Melanocyte of skin (primary cell): ENCODE results near the gene DHX34. TPM values are rescaled to one million over a fixed set of nuclear protein-coding genes. Genes with fewer than 3 reads are reported as not detected.

Experiments used
- total RNA-seq, 2 donors: library from RNA; depleted of rRNA; stranded (reverse); fragments of >200 nt; gene quantifications; 2 replicates each; pipeline ENCODE4 v1.2.3, GENCODE V29; 2012

Gene DHX34, protein sequence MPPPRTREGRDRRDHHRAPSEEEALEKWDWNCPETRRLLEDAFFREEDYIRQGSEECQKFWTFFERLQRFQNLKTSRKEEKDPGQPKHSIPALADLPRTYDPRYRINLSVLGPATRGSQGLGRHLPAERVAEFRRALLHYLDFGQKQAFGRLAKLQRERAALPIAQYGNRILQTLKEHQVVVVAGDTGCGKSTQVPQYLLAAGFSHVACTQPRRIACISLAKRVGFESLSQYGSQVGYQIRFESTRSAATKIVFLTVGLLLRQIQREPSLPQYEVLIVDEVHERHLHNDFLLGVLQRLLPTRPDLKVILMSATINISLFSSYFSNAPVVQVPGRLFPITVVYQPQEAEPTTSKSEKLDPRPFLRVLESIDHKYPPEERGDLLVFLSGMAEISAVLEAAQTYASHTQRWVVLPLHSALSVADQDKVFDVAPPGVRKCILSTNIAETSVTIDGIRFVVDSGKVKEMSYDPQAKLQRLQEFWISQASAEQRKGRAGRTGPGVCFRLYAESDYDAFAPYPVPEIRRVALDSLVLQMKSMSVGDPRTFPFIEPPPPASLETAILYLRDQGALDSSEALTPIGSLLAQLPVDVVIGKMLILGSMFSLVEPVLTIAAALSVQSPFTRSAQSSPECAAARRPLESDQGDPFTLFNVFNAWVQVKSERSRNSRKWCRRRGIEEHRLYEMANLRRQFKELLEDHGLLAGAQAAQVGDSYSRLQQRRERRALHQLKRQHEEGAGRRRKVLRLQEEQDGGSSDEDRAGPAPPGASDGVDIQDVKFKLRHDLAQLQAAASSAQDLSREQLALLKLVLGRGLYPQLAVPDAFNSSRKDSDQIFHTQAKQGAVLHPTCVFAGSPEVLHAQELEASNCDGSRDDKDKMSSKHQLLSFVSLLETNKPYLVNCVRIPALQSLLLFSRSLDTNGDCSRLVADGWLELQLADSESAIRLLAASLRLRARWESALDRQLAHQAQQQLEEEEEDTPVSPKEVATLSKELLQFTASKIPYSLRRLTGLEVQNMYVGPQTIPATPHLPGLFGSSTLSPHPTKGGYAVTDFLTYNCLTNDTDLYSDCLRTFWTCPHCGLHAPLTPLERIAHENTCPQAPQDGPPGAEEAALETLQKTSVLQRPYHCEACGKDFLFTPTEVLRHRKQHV
- total RNA-seq, result 10 to 100 TPM; 11.0 to 15.3 TPM

DNA sequence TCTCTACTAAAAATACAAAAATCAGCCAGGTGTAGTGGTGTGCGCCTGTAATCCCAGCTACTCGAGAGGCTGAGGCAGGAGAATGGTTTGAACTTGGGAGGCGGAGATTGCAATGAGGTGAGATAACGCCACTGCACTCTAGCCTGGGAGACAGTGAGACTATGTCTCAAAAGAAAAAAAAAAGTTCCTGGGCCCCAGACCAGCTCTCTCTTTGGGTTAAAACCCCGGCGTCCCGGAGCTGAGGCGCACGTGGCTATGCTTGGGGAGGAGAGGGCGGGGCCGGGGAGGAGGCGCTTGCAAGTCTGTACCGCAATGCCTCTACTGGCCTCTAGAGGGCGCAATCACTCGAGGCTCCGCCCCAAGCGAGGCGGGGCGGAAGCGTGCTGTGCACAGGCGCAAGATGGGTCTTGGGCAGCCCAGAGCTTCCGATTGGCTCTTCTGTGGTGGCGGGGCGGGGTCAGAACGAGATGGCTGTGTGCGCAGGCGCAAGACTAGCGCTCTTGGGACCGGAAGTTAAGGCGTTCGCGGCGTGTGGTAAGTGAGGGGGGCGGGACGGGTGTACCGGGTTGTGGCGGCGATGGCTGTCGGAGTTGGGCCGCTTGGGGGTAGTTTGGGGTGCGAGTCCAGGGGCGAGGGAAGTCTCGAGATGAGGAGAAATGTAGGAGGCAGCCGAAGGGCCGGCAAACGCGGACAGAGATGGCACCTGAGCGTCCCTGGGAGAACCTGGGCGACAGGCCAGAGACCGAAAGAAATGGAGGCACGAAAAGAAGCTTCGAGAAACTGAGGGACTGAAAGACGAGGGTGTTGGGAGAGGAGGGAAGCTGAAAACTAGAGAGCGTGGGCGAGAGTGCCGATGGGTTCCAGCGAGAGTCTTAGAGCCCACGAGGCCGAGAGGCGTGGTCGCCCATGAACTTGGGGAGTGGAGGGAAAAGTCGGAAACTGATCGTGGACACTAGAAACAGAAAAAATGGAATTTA, at the start of gene DHX34:
DHX34 (plus strand) TSS at position 497 of the 977 bp plus-strand sequence. CDS start 3,716 bp downstream, outside the sequence.

GRCh38 chr19:47309608-47310007, 39.5 kb upstream of the DHX34 start, which contains the start of gene C5AR1:
Gene C5AR1 (plus strand): TSS chr19:47309861. CDS start chr19:47309896, 35 bp downstream.

GRCh38 chr19:47331931-47332547, 17.1 kb upstream of the DHX34 start, which contains the start of gene C5AR2:
Gene C5AR2 (plus strand): TSS chr19:47332175. CDS start chr19:47340800, 8,625 bp downstream.

DNA sequence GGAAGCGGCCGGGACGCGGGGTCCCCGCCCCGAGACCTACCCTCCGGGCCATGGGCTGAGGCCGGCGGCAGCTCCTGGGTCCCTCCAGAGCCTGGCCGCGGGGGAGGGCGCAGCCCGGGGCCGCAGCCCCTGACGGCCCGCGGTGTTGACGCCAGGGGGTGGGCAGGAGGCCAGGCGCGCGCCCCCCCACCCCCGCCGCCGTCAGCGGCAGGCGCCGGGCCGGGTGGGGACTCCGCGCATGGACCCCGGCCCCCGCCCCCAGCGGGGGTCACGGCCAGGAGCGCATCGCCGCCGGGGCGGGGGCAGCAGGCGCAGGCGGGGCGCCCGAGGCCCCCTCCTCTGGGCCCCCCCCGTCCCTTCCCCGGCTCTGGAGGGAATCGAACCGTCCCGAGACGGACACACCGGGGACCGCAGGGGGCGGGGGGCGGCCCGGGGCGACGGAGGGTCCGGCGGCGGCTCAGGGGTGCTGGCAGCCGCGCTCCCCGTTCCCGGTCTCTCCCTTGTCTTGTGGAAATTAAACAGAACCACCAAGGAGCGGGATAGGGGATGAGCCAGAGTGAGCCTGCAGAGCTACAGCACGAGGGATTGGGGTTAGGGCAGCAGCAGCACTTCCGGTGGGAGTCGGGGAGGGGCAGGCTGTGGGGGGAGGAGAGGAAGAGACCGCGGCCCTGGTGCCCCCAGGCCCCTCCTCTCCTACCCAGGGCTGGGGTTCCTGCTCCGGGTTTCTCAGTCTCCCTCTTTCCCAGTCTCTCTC, 70.1 kb downstream of the DHX34 start, which contains the start of gene MEIS3:
MEIS3 (minus strand) TSS at position 498 of the 754 bp plus-strand sequence; CDS start at position 52, 446 bp downstream.

Other genes with a start within 250 kb of the DHX34 start
- 10 to 100 TPM; 17.6 to 19.6 TPM for gene ZC3H4, start 235.5 kb upstream of the DHX34 start, total RNA-seq
- 100 to 1,000 TPM in 1 of 2 donors, 10 to 100 TPM in 1; 81.2 to 154 TPM for gene SAE1, start 218.5 kb upstream of the DHX34 start, total RNA-seq
- gene BBC3, start 118.1 kb upstream of the DHX34 start, total RNA-seq, result 1 to 10 TPM; 5.0 to 8.9 TPM
- 1 to 10 TPM; 2.1 to 4.3 TPM for gene CCDC9, start 92.8 kb upstream of the DHX34 start, total RNA-seq
- gene INAFM1, start 74.4 kb upstream of the DHX34 start, total RNA-seq, result under 1 TPM; 0.69 to 1.00 TPM
- under 1 TPM; under 0.01 to 0.33 TPM for gene C5AR1, start 39.5 kb upstream of the DHX34 start, total RNA-seq
- gene C5AR2, start 17.1 kb upstream of the DHX34 start, total RNA-seq, result not detected
- 10 to 100 TPM; 11.0 to 29.3 TPM for gene MEIS3, start 70.2 kb downstream of the DHX34 start, total RNA-seq
- gene SLC8A2, start 122.6 kb downstream of the DHX34 start, total RNA-seq, result 1 to 10 TPM in 1 of 2 donors, under 1 TPM in 1; 0.33 to 1.0 TPM
- gene KPTN, start 134.9 kb downstream of the DHX34 start, total RNA-seq, result 1 to 10 TPM; 4.5 to 8.0 TPM
- gene NAPA, start 165.7 kb downstream of the DHX34 start, total RNA-seq, result 100 to 1,000 TPM; 269 to 270 TPM
- gene ZNF541, start 223.8 kb downstream of the DHX34 start, total RNA-seq, result under 1 TPM in 1 of 2 donors, not detected in 1; 0.69 TPM